DND-41 (cell line): ENCODE measurements around the gene SEBOX.

Source experiments
- EZH2 ChIP-seq: IDR thresholded peaks from 3 replicates; pipeline ENCODE4 v1.6.1; 2012; ENCODE audit warnings: borderline replicate concordance, low read depth, mild to moderate bottlenecking, moderate library complexity, low read length, inconsistent platforms; ENCODE audit not compliant: severe bottlenecking
- TF ChIP-seq, protein P1 (sequence below): IDR thresholded peaks from 2 replicates; pipeline ENCODE4 v1.5.1; 2012; ENCODE audit warnings: borderline replicate concordance, low read length, moderate library complexity, mild to moderate bottlenecking; ENCODE audit not compliant: poor library complexity, severe bottlenecking; ENCODE audit errors: extremely low read depth

DNA sequence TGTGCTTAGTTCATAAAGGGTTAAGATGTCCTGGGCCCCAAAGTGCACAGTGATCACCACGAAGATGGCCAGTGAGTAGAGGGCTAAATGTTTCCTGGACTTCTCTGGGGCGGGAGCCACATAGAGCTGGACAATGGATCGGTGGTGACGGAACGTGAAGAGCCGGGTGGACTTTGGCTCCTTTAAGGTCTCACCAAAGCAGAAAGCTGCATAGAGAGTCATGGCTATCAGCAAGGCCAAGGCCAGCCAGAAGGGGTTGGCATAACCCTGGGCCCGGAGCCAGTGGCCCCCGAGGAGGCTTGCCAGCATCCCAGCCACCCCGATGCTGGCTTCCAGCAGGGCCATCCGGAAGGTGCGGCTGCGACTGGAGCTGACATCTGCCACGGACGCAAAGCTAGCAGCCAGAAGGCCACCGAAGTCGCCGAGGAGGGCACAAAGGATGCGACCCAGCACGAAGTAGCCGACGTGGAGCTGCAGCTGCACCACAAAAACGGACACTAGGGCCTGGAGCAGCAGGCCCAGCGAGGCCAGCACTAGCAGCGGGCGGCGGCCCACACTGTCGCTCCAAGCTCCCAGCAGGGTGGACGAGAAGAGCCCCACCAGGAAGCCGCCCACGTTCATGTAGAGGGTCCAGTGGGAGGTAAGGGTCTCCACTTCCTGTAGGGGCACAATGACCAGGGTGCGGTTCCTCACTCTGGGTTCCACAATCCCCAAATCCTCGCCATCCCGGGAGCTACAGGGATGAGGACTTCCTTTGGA, 40.0 kb upstream of the SEBOX start:
- TF ChIP-seq, protein P1, sequence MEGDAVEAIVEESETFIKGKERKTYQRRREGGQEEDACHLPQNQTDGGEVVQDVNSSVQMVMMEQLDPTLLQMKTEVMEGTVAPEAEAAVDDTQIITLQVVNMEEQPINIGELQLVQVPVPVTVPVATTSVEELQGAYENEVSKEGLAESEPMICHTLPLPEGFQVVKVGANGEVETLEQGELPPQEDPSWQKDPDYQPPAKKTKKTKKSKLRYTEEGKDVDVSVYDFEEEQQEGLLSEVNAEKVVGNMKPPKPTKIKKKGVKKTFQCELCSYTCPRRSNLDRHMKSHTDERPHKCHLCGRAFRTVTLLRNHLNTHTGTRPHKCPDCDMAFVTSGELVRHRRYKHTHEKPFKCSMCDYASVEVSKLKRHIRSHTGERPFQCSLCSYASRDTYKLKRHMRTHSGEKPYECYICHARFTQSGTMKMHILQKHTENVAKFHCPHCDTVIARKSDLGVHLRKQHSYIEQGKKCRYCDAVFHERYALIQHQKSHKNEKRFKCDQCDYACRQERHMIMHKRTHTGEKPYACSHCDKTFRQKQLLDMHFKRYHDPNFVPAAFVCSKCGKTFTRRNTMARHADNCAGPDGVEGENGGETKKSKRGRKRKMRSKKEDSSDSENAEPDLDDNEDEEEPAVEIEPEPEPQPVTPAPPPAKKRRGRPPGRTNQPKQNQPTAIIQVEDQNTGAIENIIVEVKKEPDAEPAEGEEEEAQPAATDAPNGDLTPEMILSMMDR = no peak
- TF ChIP-seq EZH2 = no peak
